Activated T-cell treated with anti-CD3 and anti-CD28 coated beads for 4 hours (primary cell): Measurements from ENCODE around the gene KCNE1.
"Not testable (repeated sequence)": the region's sequence is repeated elsewhere in the genome, so short reads cannot be mapped to it uniquely, and the experiment has no call there.

Experiments used
- DNase-seq: peaks from one replicate; pipeline ENCODE4 v3.0.0-alpha.2; 2020

The KCNE1 gene

DNA sequence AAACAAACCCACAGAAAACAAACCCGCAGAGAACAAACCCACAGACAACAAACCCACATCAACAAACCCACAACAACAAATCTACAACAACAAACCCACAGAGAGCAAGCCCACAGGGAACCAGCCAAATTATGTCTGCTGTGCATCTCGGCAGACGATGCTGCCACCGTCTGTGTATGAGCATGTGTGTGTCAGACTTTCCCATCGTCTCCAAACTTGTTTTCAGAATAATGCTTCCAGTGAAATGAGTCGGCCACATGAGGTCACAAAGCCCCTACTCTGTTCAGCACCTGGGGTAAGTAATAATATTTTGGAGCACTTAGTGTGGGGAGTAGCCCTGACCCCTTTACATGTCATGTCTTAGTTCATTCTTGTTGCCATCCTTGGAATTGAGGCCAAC, 105.9 kb downstream of the KCNE1 start:
- not testable (repeated sequence) for DNase-seq

DNA sequence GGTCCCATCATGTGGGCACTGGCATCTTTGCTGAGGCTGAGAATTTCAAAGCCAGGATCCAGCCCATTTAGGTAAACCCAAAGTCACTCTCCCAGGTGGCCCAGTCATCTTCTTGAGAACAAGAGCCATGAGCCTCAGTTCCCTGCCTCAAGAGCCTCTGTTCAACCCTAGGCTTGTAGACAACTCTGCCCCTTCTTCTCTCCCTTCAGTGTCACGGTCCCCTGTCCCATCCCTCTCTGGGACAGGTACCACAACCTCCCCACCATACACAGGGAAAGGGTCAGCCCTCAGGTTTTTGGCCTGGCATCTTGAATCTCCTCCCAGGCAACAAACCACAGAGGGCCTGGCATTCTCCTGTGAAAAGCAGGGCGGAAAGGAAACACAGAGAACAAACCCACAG, 106.3 kb downstream of the KCNE1 start:
- DNase-seq: not testable (repeated sequence)

DNA sequence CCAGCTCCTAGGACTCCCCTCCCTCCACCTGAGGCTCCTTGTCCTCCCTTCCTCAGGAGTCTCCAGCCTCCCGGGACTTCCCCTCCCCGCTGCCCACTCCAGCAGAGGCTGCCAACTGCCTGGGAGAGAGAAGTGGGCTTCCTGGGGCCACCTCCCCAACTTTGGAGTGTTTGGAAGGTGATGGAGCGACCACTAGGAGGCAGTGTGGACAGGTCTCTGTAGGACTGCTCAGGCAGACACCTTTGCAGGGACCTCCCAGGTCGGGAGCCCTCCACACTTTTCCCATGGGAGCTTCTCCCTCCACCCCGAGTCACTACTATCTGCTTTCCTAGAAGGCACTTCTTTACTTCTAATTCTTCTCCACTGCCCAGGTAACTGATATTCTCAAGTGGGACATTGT, 107.3 kb downstream of the KCNE1 start:
- not testable (repeated sequence) for DNase-seq

DNA sequence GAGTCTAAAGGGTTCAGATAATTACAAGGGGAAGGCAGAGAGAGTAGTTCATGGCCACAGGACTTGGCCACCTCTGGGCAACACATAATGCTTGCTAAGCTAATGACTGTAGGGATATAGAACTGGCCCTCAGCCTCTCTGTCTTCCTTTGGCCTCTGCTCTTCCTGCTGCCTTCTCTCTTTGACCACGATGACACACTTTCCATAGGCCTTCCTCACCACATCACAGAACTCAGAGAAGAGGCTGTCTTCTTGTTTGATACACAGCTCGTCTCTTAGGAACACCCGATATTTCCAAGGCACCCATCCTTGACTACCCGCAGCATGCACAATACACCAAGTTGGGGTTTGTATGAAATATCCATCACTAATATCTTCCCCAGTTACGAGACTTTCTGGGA, 111.5 kb downstream of the KCNE1 start:
- not testable (repeated sequence) for DNase-seq
